CD4-positive, alpha-beta T cell (primary cell): ENCODE measurements around the gene ARHGEF28. TPM values are rescaled to one million over a fixed set of nuclear protein-coding genes. Genes with fewer than 3 reads are reported as not detected.

ENCODE experiments used
- ATAC-seq: fragments of 200-7000 bp; cut with Tn5 transposase; one replicate; pipeline ENCODE4 v1.10.0; 2022; ENCODE audit warnings: mild to moderate bottlenecking; ENCODE audit not compliant: poor library complexity
- CTCF ChIA-PET: fragments of 350-600 bp; sonication (Branson Sonifier 250); formaldehyde crosslinking; loops from one replicate; lab custom pipeline; 2021; ENCODE audit warnings: antibody characterized with exemption, inconsistent platforms; lab: Charles Lee
- POLR2A ChIA-PET: fragments of 350-600 bp; sonication (Branson Sonifier 250); formaldehyde crosslinking; loops from one replicate; lab custom pipeline; 2021; ENCODE audit warnings: antibody characterized with exemption, inconsistent platforms; lab: Charles Lee
- DNase-seq, 14 experiments: peaks; one replicate each; pipeline ENCODE4 v3.0.0-alpha.2; 2013 to 2020; ENCODE audit warnings: mixed read lengths in 2 of 14
- H3K27ac ChIP-seq, 2 donors: one replicate each; pipeline versions ENCODE4 v1.5.1 to v1.7.0; 2013; ENCODE audit warnings: low read length in 2 of 2, low read depth in 1 of 2, mild to moderate bottlenecking in 1 of 2
- H3K27me3 ChIP-seq, 2 experiments: 1 replicate in 1 of 2; 2 replicates in 1 of 2; pipeline versions ENCODE4 v1.6.1 to v1.7.0; 2013; ENCODE audit warnings: low read length in 2 of 2, control low read depth in 1 of 2, mild to moderate bottlenecking in 1 of 2, moderate library complexity in 1 of 2; ENCODE audit not compliant: insufficient read depth in 2 of 2, control insufficient read depth in 1 of 2
- H3K36me3 ChIP-seq: one replicate; pipeline ENCODE4 v1.6.1; 2013; ENCODE audit warnings: low read length, control low read depth; ENCODE audit not compliant: insufficient read depth
- H3K4me1 ChIP-seq: one replicate; pipeline ENCODE4 v1.6.1; 2013; ENCODE audit warnings: low read length, control low read depth; ENCODE audit not compliant: insufficient read depth
- H3K4me3 ChIP-seq: one replicate; pipeline ENCODE4 v1.5.1; 2013; ENCODE audit warnings: mild to moderate bottlenecking, low read length, moderate library complexity
- H3K9me3 ChIP-seq, 2 experiments: 1 replicate in 1 of 2; 2 replicates in 1 of 2; pipeline versions ENCODE4 v1.6.1 to v1.7.0; 2013; ENCODE audit warnings: low read length in 2 of 2, mild to moderate bottlenecking in 2 of 2, control low read depth in 1 of 2, moderate library complexity in 1 of 2; ENCODE audit not compliant: control insufficient read depth in 1 of 2, insufficient read depth in 1 of 2
- H3K27ac Mint-ChIP-seq: one replicate; pipeline ENCODE4 v1.8.0; 2020; ENCODE audit warnings: mixed read lengths
- H3K27me3 Mint-ChIP-seq: one replicate; pipeline ENCODE4 v1.8.0; 2021; ENCODE audit warnings: mixed read lengths
- H3K36me3 Mint-ChIP-seq: one replicate; pipeline ENCODE4 v1.8.0; 2021; ENCODE audit warnings: low read depth, mixed read lengths
- H3K4me1 Mint-ChIP-seq: one replicate; pipeline ENCODE4 v1.8.0; 2021; ENCODE audit warnings: low read depth, mixed read lengths
- H3K4me3 Mint-ChIP-seq: one replicate; pipeline ENCODE4 v1.8.0; 2020; ENCODE audit warnings: mild to moderate bottlenecking, mixed read lengths
- H3K9me3 Mint-ChIP-seq: one replicate; pipeline ENCODE4 v1.8.0; 2020; ENCODE audit warnings: mixed read lengths
- intact Hi-C, 2 experiments: fragments of 100-400 bp; cut with DNase I in 1 of 2; cut with micrococcal nuclease in 1 of 2; formaldehyde crosslinking; loops; one replicate each; pipeline versions ENCODE4 v1.15.1 to v1.9.0; 2023 to 2025; cut with DNase I, micrococcal nuclease
- total RNA-seq, 174 experiments: library from RNA in 2 of 174; stranded (reverse) in 2 of 174; gene quantifications; one replicate each; pipeline ENCODE4 v1.2.3 and lab custom pipeline; 2021 to 2026
- TF ChIP-seq, protein P1 (sequence below): fragments of 200-600 bp; IDR thresholded peaks from one replicate; pipeline ENCODE4 v1.8.0; 2022; ENCODE audit warnings: antibody characterized with exemption, mild to moderate bottlenecking

ARHGEF28 gene
- total RNA-seq, 2 experiments from 2014 or later, result not detected

- Mint-ChIP-seq H3K27me3 (peaks cover 26% of the 10 kb centered on the region), H3K36me3 (no peaks in the 10 kb centered on the region), H3K9me3 (no peaks in the 10 kb centered on the region), H3K4me1 (no peaks in the 10 kb centered on the region), H3K4me3 (no peak overlapping the region), H3K27ac (no peak overlapping the region)
- intact Hi-C loops, result loop anchor here (1.0 to 10.0 kb wide), 6 partner anchors 308 to 1782 kb away; no protein-coding TSS in a partner anchor
- TF ChIP-seq, protein P1, sequence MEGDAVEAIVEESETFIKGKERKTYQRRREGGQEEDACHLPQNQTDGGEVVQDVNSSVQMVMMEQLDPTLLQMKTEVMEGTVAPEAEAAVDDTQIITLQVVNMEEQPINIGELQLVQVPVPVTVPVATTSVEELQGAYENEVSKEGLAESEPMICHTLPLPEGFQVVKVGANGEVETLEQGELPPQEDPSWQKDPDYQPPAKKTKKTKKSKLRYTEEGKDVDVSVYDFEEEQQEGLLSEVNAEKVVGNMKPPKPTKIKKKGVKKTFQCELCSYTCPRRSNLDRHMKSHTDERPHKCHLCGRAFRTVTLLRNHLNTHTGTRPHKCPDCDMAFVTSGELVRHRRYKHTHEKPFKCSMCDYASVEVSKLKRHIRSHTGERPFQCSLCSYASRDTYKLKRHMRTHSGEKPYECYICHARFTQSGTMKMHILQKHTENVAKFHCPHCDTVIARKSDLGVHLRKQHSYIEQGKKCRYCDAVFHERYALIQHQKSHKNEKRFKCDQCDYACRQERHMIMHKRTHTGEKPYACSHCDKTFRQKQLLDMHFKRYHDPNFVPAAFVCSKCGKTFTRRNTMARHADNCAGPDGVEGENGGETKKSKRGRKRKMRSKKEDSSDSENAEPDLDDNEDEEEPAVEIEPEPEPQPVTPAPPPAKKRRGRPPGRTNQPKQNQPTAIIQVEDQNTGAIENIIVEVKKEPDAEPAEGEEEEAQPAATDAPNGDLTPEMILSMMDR, result no peak
- POLR2A ChIA-PET, result no interaction called here
- no peaks in the 10 kb centered on the region for H3K36me3 ChIP-seq
- ATAC-seq (no peak), DNase-seq (no peak)
- no peak overlapping the region for H3K4me3 ChIP-seq
- no peaks in the 10 kb centered on the region for H3K4me1 ChIP-seq
- H3K9me3 ChIP-seq, result no peaks in the 10 kb centered on the region
- peaks cover 0 to 4% of the 10 kb centered on the region in 2 experiments for H3K27me3 ChIP-seq
- CTCF ChIA-PET, result interaction anchor here (1.8 kb wide), 1 partner anchor 746 kb away, joined by 7 read pairs; no protein-coding TSS in a partner anchor
- no peak overlapping the region for H3K27ac ChIP-seq
These were observed 277.2 kb downstream of the ARHGEF28 start for GRCh38 chr5:73903169-73903568.

- no peak for ATAC-seq
- no peak overlapping the region for H3K27ac Mint-ChIP-seq
- no peak overlapping the region for H3K4me3 Mint-ChIP-seq
These were observed 280.3 kb downstream of the ARHGEF28 start for GRCh38 chr5:73906277-73906676.

GRCh38 chr5:73907164-73907563 is 281.2 kb downstream of the ARHGEF28 start:
- ChIA-PET CTCF (no interaction called here), POLR2A (no interaction called here)
- Mint-ChIP-seq H3K27ac (no peak overlapping the region), H3K4me3 (no peak overlapping the region), H3K9me3 (no peaks in the 10 kb centered on the region), H3K4me1 (no peaks in the 10 kb centered on the region), H3K27me3 (peaks cover 17% of the 10 kb centered on the region), H3K36me3 (no peaks in the 10 kb centered on the region)
- Histone ChIP-seq H3K27me3 (no peaks in the 10 kb centered on the region), H3K4me1 (no peaks in the 10 kb centered on the region), H3K27ac (no peak overlapping the region), H3K4me3 (no peak overlapping the region), H3K9me3 (no peaks in the 10 kb centered on the region), H3K36me3 (no peaks in the 10 kb centered on the region)
- intact Hi-C loops, result loop anchor here in 1 of 2 experiments (10.0 kb wide), 2 partner anchors 312 to 1778 kb away; no protein-coding TSS in a partner anchor
- DNase-seq, result no peak
- TF ChIP-seq, protein P1, result no peak
- no peak for ATAC-seq

More at GRCh38 chr5:73906277-73906676, 280.3 kb downstream of the ARHGEF28 start:
- Mint-ChIP-seq H3K4me1 (no peaks in the 10 kb centered on the region), H3K9me3 (no peaks in the 10 kb centered on the region), H3K27me3 (peaks cover 18% of the 10 kb centered on the region), H3K36me3 (no peaks in the 10 kb centered on the region)
- intact Hi-C loops, result loop anchor here in 1 of 2 experiments (10.0 kb wide), 2 partner anchors 311 to 1779 kb away; no protein-coding TSS in a partner anchor
- no peaks in the 10 kb centered on the region for H3K36me3 ChIP-seq
- no peak overlapping the region for H3K4me3 ChIP-seq
- no peak overlapping the region for H3K27ac ChIP-seq
- H3K9me3 ChIP-seq, result no peaks in the 10 kb centered on the region
- DNase-seq, result no peak
- no peaks in the 10 kb centered on the region for H3K4me1 ChIP-seq
- ChIA-PET POLR2A (interaction anchor here (0.6 kb wide), 1 partner anchor 758 kb away, joined by 3 read pairs; no protein-coding TSS in a partner anchor), CTCF (no interaction called here)
- TF ChIP-seq, protein P1, result no peak
- H3K27me3 ChIP-seq, result no peaks in the 10 kb centered on the region
